Measurements from ENCODE around the gene KRT33B.
"Not testable (repeated sequence)": the region's sequence is repeated elsewhere in the genome, so short reads cannot be mapped to it uniquely, and the experiment has no call there.

KRT33B gene

GRCh38 chr17:41393826-41394225 is 24.2 kb upstream of the KRT33B start:
- FAIRE-seq: no peak
- no peak for DNase-seq (ENCODE audit: low spot score)

- FAIRE-seq: no peak
- no peak for DNase-seq (ENCODE audit: low spot score)
These were observed 23.7 kb upstream of the KRT33B start for GRCh38 chr17:41393294-41393693.

- DNase-seq (ENCODE audit: low spot score) (no peak), FAIRE-seq (no peak)
These were observed 22.7 kb upstream of the KRT33B start for GRCh38 chr17:41392278-41392677.

GRCh38 chr17:41391535-41391934 is 21.9 kb upstream of the KRT33B start:
- DNase-seq (ENCODE audit: low spot score) (no peak), FAIRE-seq (no peak)

- DNase-seq (ENCODE audit: low spot score) (no peak), FAIRE-seq (no peak)
These were observed 20.9 kb upstream of the KRT33B start for GRCh38 chr17:41390411-41390938.

GRCh38 chr17:41387670-41388069 is 18.1 kb upstream of the KRT33B start:
- no peak for FAIRE-seq
- DNase-seq (ENCODE audit: low spot score): no peak

GRCh38 chr17:41386227-41386626 is 16.6 kb upstream of the KRT33B start:
- FAIRE-seq (no peak), DNase-seq (ENCODE audit: low spot score) (no peak)

GRCh38 chr17:41383690-41384089 is 14.1 kb upstream of the KRT33B start:
- no peak for DNase-seq (ENCODE audit: low spot score)
- no peak for FAIRE-seq

GRCh38 chr17:41382394-41382793 is 12.8 kb upstream of the KRT33B start:
- FAIRE-seq (no peak), DNase-seq (ENCODE audit: low spot score) (no peak)

GRCh38 chr17:41381943-41382342 is 12.3 kb upstream of the KRT33B start, which contains the start of gene KRT34:
KRT34 (minus strand) TSS chr17:41382306; CDS start chr17:41382246, 60 bp downstream.
- FAIRE-seq; DNase-seq (ENCODE audit: low spot score): not testable (repeated sequence)

GRCh38 chr17:41380091-41380490 is 10.5 kb upstream of the KRT33B start:
- DNase-seq (ENCODE audit: low spot score): peak; percentile 65
- peak; percentile 68 for FAIRE-seq

GRCh38 chr17:41377546-41377945 is 7.9 kb upstream of the KRT33B start:
- no peak for FAIRE-seq

GRCh38 chr17:41369023-41369422 is 590 bp downstream of the KRT33B start:
- FAIRE-seq: peak; percentile 50
- DNase-seq (ENCODE audit: low spot score): no peak

More at GRCh38 chr17:41377546-41377945, 7.9 kb upstream of the KRT33B start:
- DNase-seq (ENCODE audit: low spot score): no peak

- FAIRE-seq (peak; percentile 40), DNase-seq (ENCODE audit: low spot score) (peak; percentile 77)
These were observed 2.1 kb downstream of the KRT33B start for GRCh38 chr17:41367426-41368075.

- DNase-seq (ENCODE audit: low spot score) (no peak), FAIRE-seq (no peak)
These were observed 3.5 kb downstream of the KRT33B start for GRCh38 chr17:41366070-41366469.

GRCh38 chr17:41363881-41364280 is 5.7 kb downstream of the KRT33B start:
- no peak for DNase-seq (ENCODE audit: low spot score)
- no peak for FAIRE-seq

GRCh38 chr17:41360296-41360995 is 9.2 kb downstream of the KRT33B start:
- DNase-seq (ENCODE audit: low spot score) (peak; percentile 72), FAIRE-seq (no peak)

- DNase-seq (ENCODE audit: low spot score) (no peak), FAIRE-seq (no peak)
These were observed 15.1 kb downstream of the KRT33B start for GRCh38 chr17:41354536-41354935.

GRCh38 chr17:41352597-41353366 is 16.8 kb downstream of the KRT33B start:
- no peak for DNase-seq (ENCODE audit: low spot score)
- FAIRE-seq: no peak

- DNase-seq (ENCODE audit: low spot score) (no peak), FAIRE-seq (no peak)
These were observed 18.4 kb downstream of the KRT33B start for GRCh38 chr17:41351177-41351576.

- not testable (repeated sequence) for FAIRE-seq; DNase-seq (ENCODE audit: low spot score)
These were observed 19.2 kb downstream of the KRT33B start, which contains the start of gene KRT33A for GRCh38 chr17:41350381-41350878. KRT33A (minus strand) TSS chr17:41350828; CDS start chr17:41350767, 61 bp downstream.
